ENCODE data around the gene ZFYVE28. TPM values are rescaled to one million over a fixed set of nuclear protein-coding genes. Genes with fewer than 3 reads are reported as not detected.

ZFYVE28 gene
- total RNA-seq, 2 donors from 2014 or later: 29.6 to 31.6 TPM

- Histone ChIP-seq H3K4me1 (no peaks in the 10 kb centered on the region), H3K36me3 (no peaks in the 10 kb centered on the region), H3K9ac (ENCODE audit: low read depth in 2 of 2, low read length in 2 of 2) (no peak overlapping the region), H3K27me3 (no peaks in the 10 kb centered on the region), H3K4me3 (no peak overlapping the region), H3K9me3 (no peaks in the 10 kb centered on the region), H3K27ac (no peak overlapping the region)
- TF ChIP-seq CTCF (IDR thresholded peaks at IDR 0.05): no peak
- peak; percentile 22 for DNase-seq
- intact Hi-C loops (cut with DNase I): no loop called here
These were observed 98.3 kb downstream of the ZFYVE28 start for GRCh38 chr4:2320152-2320551.

GRCh38 chr4:2318885-2319284 lies 99.6 kb downstream of the ZFYVE28 start:
- no peak overlapping the region for H3K27ac ChIP-seq
- no peak overlapping the region for H3K9ac ChIP-seq (ENCODE audit: low read depth in 2 of 2, low read length in 2 of 2)
- no peaks in the 10 kb centered on the region for H3K27me3 ChIP-seq
- TF ChIP-seq CTCF (IDR thresholded peaks at IDR 0.05): no peak
- no peaks in the 10 kb centered on the region for H3K9me3 ChIP-seq
- no peaks in the 10 kb centered on the region for H3K36me3 ChIP-seq
- intact Hi-C loops (cut with DNase I): no loop called here
- no peak for DNase-seq
- no peaks in the 10 kb centered on the region for H3K4me1 ChIP-seq
- no peak overlapping the region for H3K4me3 ChIP-seq

GRCh38 chr4:2318476-2318875 lies 100.0 kb downstream of the ZFYVE28 start:
- TF ChIP-seq CTCF (IDR thresholded peaks at IDR 0.05): no peak
- Histone ChIP-seq H3K9ac (ENCODE audit: low read depth in 2 of 2, low read length in 2 of 2) (no peak overlapping the region), H3K4me3 (no peak overlapping the region), H3K27ac (no peak overlapping the region), H3K27me3 (no peaks in the 10 kb centered on the region), H3K9me3 (no peaks in the 10 kb centered on the region), H3K36me3 (no peaks in the 10 kb centered on the region), H3K4me1 (no peaks in the 10 kb centered on the region)
- intact Hi-C loops (cut with DNase I): no loop called here
- DNase-seq: peak; percentile 11

- H3K27ac ChIP-seq: no peak overlapping the region
- no peak overlapping the region for H3K4me3 ChIP-seq
- intact Hi-C loops (cut with DNase I): no loop called here
- no peaks in the 10 kb centered on the region for H3K36me3 ChIP-seq
- H3K27me3 ChIP-seq: no peaks in the 10 kb centered on the region
- no peaks in the 10 kb centered on the region for H3K4me1 ChIP-seq
- no peak for DNase-seq
- TF ChIP-seq CTCF (IDR thresholded peaks at IDR 0.05): no peak
- H3K9ac ChIP-seq (ENCODE audit: low read depth in 2 of 2, low read length in 2 of 2): no peak overlapping the region
- no peaks in the 10 kb centered on the region for H3K9me3 ChIP-seq
These were observed 105.1 kb downstream of the ZFYVE28 start for GRCh38 chr4:2313366-2313765.

- TF ChIP-seq CTCF (IDR thresholded peaks at IDR 0.05): no peak
- intact Hi-C loops (cut with DNase I): no loop called here
These were observed 111.6 kb downstream of the ZFYVE28 start for GRCh38 chr4:2306773-2307410.

More at GRCh38 chr4:2306773-2307410, 111.6 kb downstream of the ZFYVE28 start:
- Histone ChIP-seq H3K36me3 (no peaks in the 10 kb centered on the region), H3K27me3 (no peaks in the 10 kb centered on the region), H3K4me1 (no peaks in the 10 kb centered on the region), H3K4me3 (no peak overlapping the region), H3K27ac (no peak overlapping the region), H3K9me3 (no peaks in the 10 kb centered on the region), H3K9ac (ENCODE audit: low read depth in 2 of 2, low read length in 2 of 2) (no peak overlapping the region)
- no peak for DNase-seq

Data from colonic mucosa (tissue), 4 donors.